ENCODE measurements around the gene KRTAP4-16.
"Not testable (repeated sequence)": the region's sequence is repeated elsewhere in the genome, so short reads cannot be mapped to it uniquely, and the experiment has no call there.

KRTAP4-16 gene

DNA sequence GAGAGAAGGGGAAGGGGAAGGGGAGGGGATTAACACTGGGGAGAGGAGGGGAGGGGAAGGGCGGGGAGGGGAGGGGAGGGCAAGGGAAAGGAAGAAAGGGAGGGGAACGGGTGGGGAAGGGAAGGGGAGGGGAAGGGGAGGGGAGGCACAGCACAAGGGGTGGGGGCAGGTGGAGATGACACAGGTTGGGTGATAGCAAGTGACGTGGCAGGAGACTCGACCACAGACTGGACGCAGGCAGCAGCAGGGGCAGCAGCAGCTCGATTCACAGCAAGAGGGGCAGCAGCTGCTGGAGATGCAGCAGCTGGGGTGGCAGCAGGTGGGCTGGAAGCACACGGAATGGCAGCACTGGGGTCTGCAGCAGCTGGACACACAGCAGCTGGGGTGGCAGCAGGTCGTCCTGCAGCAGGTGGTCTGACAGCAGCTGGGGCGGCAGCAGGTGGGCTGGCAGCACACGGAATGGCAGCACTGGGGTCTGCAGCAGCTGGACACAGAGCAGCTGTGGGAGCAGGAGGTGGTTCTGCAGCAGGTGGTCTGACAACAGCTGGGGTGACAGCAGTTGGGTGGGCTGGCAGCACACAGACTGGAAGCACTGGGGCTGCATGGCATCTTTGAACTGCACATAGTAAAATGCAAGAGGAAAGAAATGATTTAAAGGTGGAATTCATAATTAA lies at the start of gene KRTAP4-16:
KRTAP4-16 (minus strand) TSS at position 624 of the 674 bp plus-strand sequence; CDS start at position 624, 0 bp downstream.
- DNase-seq, result no peak

DNA sequence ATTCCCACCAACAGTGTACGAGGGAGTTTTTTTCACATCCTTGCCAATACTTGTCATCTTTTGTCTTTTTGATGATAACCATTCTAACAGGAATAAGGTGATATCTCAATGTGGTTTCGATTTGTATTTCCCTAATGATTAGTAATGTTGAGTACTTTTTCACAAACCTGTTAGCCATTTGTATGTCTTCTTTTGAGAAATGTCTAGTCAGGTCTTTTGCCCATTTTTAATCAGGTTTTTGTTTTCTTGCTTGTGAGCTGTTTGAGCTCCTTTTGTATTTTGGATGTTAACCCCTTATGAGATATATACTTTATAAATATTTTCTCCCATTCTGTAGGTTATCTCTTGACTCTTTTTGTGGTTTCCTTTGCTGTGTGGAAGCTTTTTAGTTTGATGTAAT lies 49.5 kb upstream of the KRTAP4-16 start:
- DNase-seq, result no peak

DNA sequence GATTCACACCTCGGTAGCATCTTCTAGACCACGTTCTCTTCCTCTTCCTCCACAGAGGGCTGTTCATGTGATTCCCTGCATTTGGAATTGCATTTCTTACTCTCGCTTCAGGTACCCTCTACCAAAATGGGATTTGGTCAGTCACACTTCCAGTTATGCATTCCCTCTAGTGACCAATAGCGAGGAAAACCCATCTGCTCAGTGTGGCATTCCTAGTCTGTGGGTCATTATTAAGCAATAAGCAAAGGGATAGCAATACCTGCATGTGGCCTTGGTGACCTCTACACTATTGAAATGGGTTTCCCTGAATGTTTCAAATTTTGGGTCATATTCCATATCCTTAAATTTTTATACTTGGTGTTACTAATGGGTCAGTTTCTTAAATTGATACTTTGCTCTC lies 48.0 kb upstream of the KRTAP4-16 start:
- DNase-seq, result no peak

- no peak for DNase-seq
Measured at GRCh38 chr17:41149652-41149985, 47.6 kb upstream of the KRTAP4-16 start, which contains the start of gene KRTAP4-5. TSS of gene KRTAP4-5 (minus strand) at chr17:41149825. CDS start at chr17:41149767, 58 bp downstream.

- not testable (repeated sequence) for DNase-seq
Measured at GRCh38 chr17:41148971-41149651, 47.1 kb upstream of the KRTAP4-16 start.

DNA sequence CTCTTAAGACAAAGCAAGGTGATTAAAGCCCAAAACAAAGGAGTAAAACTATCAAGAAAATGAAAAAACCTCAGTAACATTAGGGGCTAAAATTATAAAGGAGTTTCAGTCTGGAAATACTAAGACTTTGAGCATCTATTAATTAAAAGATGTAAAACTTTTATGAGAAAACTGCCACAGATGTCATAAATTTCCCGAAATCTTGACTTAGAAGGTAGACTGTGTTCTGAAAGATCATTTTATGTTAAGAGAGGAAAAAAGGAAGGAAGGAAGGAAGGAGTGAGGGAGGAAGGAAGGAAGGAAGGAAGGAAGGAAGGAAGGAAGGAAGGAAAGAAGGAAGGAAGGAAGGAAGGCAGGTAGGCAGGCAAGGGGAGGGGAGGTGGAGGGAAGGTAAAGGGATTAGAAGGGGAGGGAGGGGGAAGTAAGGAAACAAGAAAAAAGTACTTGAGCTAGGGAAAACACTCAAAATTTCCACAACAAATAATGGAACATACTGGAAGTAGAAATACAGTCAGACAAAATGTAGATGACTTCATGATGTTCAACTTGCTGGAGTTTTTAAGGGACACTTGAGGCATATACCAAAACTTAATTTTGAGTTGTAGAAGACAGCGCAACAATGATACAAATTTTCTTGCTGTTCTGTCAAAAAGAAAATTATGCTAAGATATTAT lies 45.7 kb upstream of the KRTAP4-16 start:
- no peak for DNase-seq

GRCh38 chr17:41145261-41145660 lies 43.3 kb upstream of the KRTAP4-16 start:
- DNase-seq, result no peak

DNA sequence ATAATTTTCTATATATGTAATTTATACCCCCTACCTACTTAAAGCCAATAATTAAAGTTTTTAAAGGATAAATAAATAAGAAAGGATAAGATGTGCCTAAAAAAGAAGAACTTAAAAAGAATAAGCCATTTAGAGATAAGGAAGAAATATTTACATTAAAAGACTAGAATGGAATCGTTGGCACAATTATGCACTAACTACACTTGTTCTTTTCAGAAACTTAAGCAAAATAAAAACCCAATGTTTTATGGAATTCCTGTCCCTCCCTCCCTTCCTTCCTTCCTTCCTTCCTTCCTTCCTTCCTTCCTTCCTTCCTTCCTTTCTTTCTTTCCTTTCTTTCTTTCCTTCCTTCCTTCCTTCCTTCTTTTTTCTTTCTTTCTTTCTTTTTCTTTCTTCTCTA lies 42.8 kb upstream of the KRTAP4-16 start:
- DNase-seq, result no peak

- DNase-seq, result no peak
Measured at GRCh38 chr17:41141361-41141760, 39.4 kb upstream of the KRTAP4-16 start.

DNA sequence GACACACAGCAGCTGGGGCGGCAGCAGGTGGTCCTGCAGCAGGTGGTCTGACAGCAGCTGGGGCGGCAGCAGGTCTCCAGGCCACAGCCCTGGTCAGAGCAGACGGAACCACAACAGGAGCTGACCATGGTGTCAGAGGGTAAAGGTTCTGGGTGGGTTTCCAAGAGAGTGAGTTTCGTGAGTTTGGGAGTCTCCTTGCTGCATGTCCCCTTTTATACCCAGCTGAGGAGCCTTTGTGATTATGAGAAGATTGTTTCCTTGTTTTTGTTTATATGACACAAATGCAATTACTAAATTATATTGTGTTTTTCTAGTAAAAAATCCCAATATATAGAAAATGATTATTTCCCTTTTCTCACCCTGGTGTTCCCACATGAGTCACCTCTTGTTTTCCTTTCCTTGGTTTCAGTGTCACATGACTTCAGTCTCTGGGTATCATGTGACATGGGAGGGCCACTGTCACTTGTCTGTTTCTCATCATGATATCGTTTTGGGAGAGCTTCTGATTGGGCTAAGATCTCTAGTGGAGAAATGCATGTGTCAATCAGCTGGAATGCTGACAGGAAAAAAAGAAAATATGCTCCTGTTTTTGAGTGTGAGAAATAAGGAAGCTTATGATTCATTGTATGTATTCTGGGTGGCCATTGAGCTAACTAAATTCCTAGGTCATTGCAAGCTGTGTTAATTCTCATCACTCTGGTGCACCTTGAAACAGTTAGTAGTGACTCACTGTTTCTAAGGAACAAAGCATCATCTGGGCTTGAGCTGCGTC lies 38.5 kb upstream of the KRTAP4-16 start, which contains the start of gene KRTAP4-6:
KRTAP4-6 (minus strand) TSS at position 185 of the 772 bp plus-strand sequence; CDS start at position 128, 57 bp downstream.
- no peak for DNase-seq

DNA sequence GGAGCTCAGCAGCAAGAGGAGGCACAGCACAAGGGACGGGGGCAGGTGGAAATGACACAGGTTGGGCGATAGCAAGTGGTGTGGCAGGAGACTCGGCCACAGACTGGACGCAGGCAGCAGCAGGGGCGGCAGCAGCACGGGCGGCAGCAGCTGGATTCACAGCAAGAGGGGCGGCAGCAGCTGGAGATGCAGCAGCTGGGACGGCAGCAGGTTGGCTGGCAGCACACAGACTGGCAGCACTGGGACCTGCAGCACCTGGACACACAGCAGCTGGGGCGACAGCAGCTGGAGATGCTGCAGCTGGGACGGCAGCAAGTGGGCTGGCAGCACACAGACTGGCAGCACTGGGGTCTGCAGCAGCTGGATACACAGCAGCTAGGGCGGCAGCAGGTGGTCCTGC lies 37.9 kb upstream of the KRTAP4-16 start:
- not testable (repeated sequence) for DNase-seq

GRCh38 chr17:41133880-41134735 lies 32.1 kb upstream of the KRTAP4-16 start:
- DNase-seq, result no peak

DNA sequence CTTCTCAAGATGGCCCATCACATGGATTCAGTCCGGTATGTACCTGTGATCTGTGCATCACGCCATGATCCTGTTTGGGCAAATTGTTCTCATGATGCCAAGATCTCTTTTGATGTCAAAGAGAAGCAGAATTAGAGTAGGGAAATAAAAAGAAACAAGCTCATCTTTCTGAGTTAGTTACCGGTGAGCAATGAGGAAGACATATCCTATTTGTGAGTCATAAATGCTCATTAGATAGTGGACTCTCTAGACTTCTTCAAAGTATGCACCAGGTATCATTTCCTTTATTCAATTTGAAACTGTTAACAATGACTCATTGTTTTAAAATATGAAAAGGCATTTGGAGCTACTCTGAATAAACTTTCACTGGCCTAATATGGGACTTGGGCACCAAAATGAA lies 30.0 kb upstream of the KRTAP4-16 start:
- DNase-seq, result no peak

DNA sequence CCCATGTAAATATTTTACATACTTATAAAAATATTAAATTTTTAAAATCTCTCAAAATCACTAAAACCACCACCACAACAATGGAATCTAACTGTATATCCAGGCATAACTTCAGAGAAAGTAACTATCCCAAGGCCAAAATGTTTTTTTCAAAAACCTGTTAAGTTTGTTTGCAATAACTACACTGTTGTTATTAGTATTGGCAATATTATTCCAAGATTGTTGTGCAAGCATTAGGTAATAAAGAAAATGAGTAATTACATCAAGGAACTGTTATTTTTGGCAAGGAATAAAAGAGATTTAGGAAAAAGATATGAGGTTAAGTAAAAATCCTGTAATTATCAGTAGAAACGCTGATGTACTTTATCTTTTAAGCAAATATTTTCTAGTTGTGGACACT lies 25.4 kb upstream of the KRTAP4-16 start:
- DNase-seq, result no peak

GRCh38 chr17:41126412-41126811 lies 24.4 kb upstream of the KRTAP4-16 start:
- no peak for DNase-seq

GRCh38 chr17:41125064-41125463 lies 23.1 kb upstream of the KRTAP4-16 start:
- DNase-seq, result no peak

GRCh38 chr17:41123991-41124371 lies 22.0 kb upstream of the KRTAP4-16 start, which contains the start of gene KRTAP4-12:
TSS of gene KRTAP4-12 (minus strand) at chr17:41124182. CDS start at chr17:41124122, 60 bp downstream.
- DNase-seq, result not testable (repeated sequence)

DNA sequence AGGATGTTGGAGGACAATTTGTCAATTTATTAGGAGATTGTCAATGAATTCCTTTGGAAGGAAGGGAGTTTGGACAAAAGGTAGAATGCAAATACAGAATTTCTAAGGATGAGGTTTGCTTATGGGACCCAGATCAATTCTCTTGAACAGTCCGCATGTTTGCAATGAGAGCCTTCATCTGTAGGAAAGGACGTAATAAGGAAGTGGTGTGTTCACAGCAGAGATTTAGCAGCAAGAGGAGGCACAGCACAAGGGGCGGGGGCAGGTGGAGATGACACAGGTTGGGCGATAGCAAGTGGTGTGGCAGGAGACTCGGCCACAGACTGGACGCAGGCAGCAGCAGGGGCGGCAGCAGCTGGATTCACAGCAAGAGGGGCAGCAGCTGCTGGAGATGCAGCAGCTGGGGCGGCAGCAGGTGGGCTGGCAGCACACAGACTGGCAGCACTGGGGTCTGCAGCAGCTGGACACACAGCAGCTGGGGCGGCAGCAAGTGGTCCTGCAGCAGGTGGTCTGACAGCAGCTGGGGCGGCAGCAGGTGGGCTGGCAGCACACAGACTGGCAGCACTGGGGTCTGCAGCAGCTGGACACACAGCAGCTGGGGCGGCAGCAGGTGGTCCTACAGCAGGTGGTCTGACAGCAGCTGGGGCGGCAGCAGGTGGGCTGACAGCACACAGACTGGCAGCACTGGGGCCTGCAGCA lies 21.4 kb upstream of the KRTAP4-16 start:
- DNase-seq, result not testable (repeated sequence)

DNA sequence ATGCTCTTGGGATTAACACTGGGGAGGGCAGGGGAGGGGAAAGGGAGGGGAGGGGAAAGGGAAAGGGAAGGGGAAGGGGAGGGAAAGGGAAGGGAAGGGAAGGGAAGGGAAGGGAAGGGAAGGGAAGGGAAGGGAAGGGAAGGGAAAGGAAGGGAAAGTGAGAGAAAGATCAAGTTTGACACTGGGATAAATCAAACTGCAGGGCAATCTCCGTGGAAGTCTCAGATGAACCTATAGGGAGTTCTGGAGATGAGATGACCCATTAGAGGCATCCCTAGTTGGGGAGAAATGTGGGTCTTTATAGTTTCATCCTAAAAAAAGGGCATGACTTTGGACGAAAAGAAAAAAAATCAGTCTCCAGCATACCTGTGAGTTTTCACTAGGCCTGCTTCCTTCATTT lies 19.7 kb upstream of the KRTAP4-16 start:
- no peak for DNase-seq

DNA sequence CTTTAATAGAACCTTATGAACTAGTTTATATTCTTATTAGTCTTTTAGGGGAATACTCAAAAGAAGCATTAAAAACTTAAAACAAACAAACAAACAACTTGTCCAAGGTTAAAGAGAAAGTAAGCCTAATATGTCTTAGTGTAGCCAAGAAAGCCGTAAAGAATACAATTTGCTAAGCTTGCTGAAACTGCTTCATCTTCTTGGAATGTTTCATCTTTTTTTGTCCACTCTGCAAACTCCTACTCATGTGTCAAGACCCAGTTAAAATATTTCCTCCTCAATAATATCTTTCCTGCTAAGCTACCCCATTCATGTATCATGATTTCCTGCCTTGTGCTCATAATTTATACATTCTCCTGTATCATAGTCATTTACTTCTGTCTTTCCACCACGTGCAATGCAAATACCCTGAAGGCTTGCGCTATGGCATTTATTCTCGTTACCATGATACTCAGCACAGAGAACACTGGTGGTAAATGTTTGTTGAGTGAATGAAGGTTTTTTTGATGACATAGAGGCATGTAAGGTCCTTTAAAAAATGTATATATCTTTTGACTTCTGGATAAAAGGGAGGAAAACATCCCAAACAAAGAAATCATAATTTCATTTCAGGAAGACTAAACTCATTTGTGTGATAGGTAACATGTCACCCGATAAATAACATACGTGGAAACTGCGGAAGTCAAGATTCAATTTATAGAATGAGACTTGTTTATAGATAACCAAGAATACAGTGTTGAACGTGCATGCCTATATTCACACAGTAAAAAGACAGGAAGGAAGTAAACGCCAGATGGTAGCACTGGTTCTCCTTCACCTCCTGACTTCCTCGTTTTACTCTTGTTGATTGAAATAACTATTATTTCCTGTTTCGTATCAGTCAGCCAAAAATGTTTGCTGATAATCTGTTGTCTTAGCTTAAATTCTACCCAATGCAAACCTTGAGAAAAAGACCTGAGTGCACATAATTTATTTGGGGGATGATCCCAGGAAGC lies 18.0 kb upstream of the KRTAP4-16 start:
- not testable (repeated sequence) for DNase-seq

All from COR-L47 (cell line).